CD4-positive, alpha-beta T cell treated with Interleukin-4 for 1 hour (primary cell): Measurements from ENCODE around the gene ORC6.

ENCODE experiments used
- DNase-seq, 2 donors: peaks; one replicate each; pipeline ENCODE4 v3.0.0-alpha.2; 2020 to 2022

Gene ORC6

DNA sequence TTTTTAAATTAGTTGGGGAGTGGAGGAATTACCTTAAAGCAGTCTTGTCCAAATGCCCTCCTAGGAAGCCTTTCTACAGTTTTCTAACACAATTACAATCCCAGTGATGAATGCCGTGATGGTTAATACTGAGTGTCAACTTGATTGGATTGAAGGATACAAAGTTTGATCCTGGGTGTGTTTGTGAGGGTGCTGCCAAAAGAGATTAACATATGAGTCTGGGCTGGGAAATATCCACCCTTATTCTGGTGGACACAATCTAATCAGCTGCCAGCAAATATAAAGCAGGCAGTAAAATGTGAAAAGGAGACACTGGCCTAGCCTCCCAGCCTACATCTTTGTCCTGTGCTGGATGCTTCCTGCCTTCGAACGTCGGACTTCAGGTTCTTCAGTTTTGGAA, 12.2 kb downstream of the ORC6 start:
- no peak for DNase-seq

- no peak for DNase-seq
Measured at GRCh38 chr16:46702030-46702429, 12.6 kb downstream of the ORC6 start.

GRCh38 chr16:46706642-46707041, 17.2 kb downstream of the ORC6 start:
- DNase-seq: no peak

DNA sequence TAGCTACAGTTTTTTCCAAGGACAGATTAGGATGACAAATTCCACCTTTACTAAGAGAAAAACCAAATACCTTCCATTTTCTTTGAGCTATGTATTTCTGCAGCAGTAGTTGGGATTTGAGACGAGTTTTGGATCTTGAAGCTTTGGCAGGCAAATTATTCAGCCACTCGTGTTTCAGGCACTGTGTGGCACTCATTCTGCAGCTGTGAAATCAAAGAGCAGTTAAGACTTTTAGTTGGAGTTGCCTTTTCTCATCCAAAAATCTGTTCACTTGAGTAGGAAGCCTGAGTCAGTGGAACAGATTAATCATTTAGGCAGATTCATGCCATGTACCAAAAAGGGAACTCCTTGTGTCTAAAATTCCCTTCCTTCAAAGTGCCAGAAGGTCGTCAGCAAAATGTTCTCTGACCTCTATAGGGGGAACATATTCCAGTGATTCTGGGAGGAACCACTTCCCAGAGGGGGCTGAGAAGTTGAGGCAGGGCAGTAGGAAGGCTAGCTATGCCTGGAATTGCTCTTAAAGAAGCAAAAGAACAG, 20.1 kb downstream of the ORC6 start:
- no peak for DNase-seq

DNA sequence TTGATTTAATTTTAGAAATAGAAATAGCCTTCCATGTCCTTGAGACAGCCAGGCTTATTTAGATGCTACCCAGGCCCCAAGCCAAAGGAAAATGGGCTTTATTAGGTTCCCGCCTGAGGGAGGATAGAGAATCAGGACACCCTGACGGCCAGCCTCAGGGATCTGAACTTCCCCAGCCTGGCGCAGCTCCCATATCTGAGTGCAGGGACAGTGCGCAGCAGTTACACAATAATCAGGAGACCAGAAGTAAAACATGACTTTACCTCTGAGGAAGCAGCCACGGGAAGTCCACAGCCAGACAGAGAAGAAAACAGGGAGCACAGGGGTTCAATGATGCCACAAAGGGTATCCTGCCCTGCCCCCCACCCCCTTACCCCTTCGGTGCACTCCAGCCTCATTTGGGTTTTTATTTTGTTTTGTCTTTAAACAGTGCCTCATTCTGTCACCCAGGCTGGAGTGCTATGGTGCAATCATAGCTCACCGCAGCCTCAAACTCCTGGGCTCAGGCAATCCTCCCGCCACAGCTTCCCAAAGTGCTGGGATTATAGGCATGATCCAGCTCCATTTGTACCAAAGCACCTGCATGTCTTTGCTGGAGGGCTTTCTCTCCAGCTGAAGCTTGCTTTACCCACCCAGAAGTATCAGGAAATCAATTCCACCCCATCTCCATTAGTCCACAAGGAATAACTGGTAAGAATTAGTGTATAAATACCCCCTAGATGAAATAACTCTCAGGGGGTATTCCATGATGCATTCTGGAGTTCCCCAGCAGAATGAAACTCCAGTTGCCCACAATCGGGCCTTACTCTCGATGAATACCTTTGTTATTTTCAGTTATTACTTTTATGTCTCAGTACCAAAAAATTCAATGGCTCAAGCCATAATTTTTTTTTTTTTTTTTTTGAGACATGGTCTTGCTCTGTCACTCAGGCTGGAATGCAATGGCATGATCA, 21.9 kb downstream of the ORC6 start:
- DNase-seq: no peak

- no peak for DNase-seq
Measured at GRCh38 chr16:46712911-46713310, 23.5 kb downstream of the ORC6 start.

DNA sequence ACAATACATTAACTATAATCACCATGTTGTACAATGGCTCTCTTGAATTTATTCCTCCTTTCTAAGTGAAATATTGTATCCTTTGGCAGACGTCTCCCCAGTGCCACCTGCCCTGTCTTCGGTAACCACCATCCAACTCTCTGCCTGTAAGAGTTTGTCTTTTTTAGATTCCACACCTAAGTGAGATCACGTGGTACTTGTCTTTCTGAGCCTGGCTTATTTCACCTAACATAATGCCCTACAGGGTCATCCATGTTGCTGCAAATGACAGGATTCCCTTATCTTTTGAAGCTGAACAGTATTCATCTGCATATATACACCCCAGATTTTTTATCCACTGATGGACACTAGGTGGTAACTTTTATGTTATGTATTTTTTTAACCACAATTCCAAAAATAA, 24.2 kb downstream of the ORC6 start:
- DNase-seq: no peak

DNA sequence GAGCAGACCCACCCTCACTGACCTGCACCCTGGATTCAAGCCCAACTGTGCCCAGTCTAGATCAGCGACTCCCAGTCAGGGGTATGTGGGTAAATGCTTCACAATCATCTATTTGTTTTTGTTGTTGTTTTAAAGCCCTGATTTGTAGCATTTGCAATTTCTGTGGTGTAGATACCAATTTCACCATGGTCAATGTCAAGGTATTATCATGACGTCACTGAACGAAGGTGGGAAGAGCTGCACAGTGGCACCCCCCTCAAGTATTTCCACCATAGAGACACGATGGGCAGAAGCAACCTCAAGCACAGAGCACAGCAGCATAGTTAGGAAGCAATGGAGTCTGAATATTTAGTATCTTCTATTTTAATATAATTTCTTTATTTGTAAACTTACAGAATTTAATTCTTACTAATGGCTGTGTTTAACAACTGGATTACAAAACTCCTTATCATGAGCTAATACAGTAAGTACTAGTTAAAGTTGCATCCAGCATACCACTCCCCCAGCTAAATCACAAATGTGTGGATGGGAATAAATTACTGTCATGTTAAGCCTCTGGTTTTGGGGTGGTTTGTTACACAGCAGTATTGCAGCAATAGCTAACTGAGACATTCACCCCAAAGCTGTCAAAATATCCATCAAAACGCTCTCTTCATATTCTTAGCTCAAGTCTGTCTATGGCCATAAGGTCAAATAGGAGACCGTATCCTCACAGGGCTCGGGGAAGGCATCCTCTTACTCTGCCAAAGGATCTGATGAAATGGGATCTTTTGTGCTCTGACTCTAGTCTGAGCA, 25.5 kb downstream of the ORC6 start:
- DNase-seq: no peak

DNA sequence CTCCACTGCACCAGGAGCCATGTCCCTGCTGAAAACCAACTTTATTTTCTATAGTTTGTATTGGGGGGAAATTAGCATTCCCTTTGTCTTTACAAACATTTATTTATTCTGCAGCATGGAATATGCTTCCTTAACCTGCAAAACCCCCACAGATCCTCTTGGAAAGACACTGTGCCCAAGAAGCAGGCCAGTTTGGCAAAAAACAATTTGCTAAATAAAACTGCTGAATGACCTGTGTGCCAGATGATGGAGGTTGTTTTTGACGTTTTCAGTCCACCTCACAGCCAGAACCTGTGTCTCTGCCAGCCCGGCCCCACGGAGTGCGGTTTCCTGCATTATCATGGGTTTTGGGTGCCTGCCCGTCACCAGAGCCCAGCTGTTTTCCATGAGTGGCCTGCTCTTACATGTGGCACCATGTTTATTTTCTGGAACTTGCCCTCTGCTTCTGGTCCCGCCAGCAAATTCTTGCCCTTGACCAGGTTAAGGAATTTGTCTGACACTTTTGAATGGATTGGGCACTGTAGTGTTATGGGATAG, 26.4 kb downstream of the ORC6 start:
- no peak for DNase-seq

GRCh38 chr16:46717692-46718091, 28.2 kb downstream of the ORC6 start:
- DNase-seq: no peak

- DNase-seq: no peak
Measured at GRCh38 chr16:46718214-46718613, 28.8 kb downstream of the ORC6 start.

DNA sequence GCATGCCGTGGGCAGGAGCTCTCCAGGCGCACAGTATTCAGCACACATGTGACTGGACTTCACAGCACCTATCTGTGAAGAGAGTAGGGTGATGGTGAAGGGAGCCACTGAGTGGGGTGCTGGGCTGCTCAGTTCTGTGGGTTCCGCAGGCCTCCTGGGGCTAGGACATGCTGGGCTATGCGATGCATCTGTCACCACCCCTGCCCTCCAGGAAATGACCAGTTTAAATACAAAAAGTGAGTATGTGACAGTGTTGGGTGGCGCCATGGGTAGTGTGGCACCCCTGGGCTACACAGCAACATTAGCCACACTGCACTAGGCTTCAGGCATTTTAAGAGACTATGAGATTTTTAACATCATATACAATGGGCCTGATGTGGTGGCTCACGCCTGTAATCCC, 30.1 kb downstream of the ORC6 start:
- no peak for DNase-seq

DNA sequence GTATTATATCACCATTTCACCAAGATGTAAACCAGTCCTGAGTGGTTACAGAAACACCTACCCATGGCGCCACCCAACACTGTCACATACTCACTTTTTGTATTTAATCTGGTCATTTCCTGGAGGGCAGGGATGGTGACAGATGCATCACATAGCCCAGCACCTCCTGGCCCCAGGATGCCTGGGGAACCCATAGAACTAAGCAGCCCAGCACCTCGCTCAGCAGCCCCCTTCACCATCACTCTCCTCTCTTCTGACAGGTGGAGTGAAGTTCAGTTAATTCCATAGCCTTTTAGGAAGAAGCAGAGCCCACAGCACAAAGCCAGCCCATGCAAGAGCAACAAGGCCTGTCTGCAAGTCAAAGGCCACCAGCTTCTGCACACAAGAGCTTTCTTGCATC, 31.2 kb downstream of the ORC6 start:
- DNase-seq: no peak

GRCh38 chr16:46721885-46722284, 32.4 kb downstream of the ORC6 start:
- DNase-seq: no peak

GRCh38 chr16:46727184-46727583, 37.7 kb downstream of the ORC6 start:
- DNase-seq: no peak

DNA sequence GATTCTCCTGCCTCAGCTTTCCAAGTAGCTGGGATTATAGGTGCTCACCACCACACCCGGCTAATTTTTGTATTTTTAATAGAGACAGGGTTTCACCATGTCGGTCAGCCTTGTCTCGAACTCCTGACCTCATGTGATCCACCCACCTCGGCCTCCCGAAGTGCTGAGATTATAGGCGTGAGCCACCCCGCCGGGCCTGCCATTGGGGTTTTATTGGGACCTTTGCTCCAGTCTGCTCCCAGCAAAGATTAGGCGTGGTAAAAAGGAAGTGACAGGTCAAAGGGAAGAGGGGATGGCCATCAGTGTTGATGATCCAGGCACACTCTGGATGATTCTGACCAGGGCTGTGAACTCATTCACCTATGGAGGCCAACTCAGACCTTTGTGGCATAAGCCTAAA, 38.2 kb downstream of the ORC6 start:
- DNase-seq: no peak

GRCh38 chr16:46728806-46729205, 39.3 kb downstream of the ORC6 start:
- DNase-seq: no peak

DNA sequence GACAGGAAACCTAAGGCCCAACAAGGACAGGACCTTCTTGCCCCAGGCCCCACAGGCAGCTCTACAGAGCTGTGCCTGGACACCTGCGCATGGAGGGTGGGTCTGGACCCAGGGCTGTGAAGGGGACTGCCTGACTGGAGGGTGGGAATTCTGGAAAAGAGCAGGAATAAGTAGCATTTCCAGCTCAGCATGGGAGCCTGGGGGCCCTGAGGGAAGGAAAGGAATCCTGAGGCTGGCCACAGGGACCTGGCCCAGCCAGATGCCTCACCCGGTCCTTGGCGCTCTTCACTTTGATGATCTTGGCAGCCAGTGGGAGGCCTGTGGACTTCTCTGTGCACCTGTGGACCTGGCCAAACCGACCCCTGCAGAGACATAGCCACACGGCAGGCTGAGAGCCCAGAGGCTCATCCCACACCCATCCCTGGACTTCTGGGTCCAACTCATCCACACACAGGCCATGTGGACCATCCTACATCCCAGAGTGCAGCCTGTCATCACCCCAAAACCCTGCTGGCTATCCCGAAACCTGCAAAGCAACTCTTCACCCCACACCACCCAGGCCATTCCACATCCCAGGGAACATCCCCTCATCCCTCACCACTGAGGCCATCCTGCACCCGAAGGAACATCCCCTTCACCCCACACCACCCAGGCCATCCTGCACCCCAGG, 40.0 kb downstream of the ORC6 start:
- DNase-seq: no peak

- DNase-seq: no peak
Measured at GRCh38 chr16:46730126-46730525, 40.7 kb downstream of the ORC6 start.

GRCh38 chr16:46730801-46731690, 41.6 kb downstream of the ORC6 start:
- no peak for DNase-seq

- DNase-seq: no peak
Measured at GRCh38 chr16:46731691-46732555, 42.5 kb downstream of the ORC6 start.
